ENCODE measurements around the gene USP16. TPM values are rescaled to one million over a fixed set of nuclear protein-coding genes. Genes with fewer than 3 reads are reported as not detected.

The USP16 gene
- total and polyA plus RNA-seq, 2 of the 13 experiments (the other 11 are each of a cell fraction or from before 2014, with no cell fraction given) = 16.5 to 46.9 TPM

GRCh38 chr21:29002442-29003144, 21.9 kb upstream of the USP16 start (continued):
- TF ChIP-seq MIXL1 (CRISPR knock-in tag; IDR thresholded peaks at IDR 0.05) (peak; percentile 62; the same call in 1 of the 2 replicates), SAP130 (CRISPR knock-in tag; IDR thresholded peaks at IDR 0.05; ENCODE audit: low read depth) (peak; percentile 96), HDAC1 (CRISPR knock-in tag; IDR thresholded peaks at IDR 0.05) (peak; percentile 85), KLF13 (CRISPR knock-in tag; IDR thresholded peaks at IDR 0.05) (no peak), TERF1 (CRISPR knock-in tag; IDR thresholded peaks at IDR 0.05) (no peak), MEF2D (CRISPR knock-in tag; IDR thresholded peaks at IDR 0.05) (peak; percentile 49; the same call in 1 of the 2 replicates), ZSCAN31 (CRISPR knock-in tag; IDR thresholded peaks at IDR 0.05; ENCODE audit: low read depth) (peak; percentile 86), MTF2 (CRISPR knock-in tag; IDR thresholded peaks at IDR 0.05; ENCODE audit: borderline replicate concordance) (no peak), GATAD1 (CRISPR knock-in tag; IDR thresholded peaks at IDR 0.05) (peak; percentile 94), NAIF1 (CRISPR knock-in tag; IDR thresholded peaks at IDR 0.05; ENCODE audit: borderline replicate concordance) (peak; percentile 33; the same call in 1 of the 2 replicates), GMEB2 (CRISPR knock-in tag; IDR thresholded peaks at IDR 0.05; ENCODE audit: low read depth) (no peak), ATF1 (CRISPR knock-in tag; IDR thresholded peaks at IDR 0.05) (peak; percentile 14; the same call in 1 of the 2 replicates), ARID5B (CRISPR knock-in tag; IDR thresholded peaks at IDR 0.05) (peak; percentile 64), ASH2L (IDR thresholded peaks at IDR 0.05; ENCODE audit: insufficient read length, low read depth, low read length) (peak; percentile 92), LCORL (IDR thresholded peaks at IDR 0.05) (no peak), LCORL (CRISPR knock-in tag; IDR thresholded peaks at IDR 0.05) (peak; percentile 77), YEATS4 (CRISPR knock-in tag; IDR thresholded peaks at IDR 0.05; ENCODE audit: borderline replicate concordance) (peak; percentile 91), ZHX1 (CRISPR knock-in tag; IDR thresholded peaks at IDR 0.05; ENCODE audit: low read depth) (peak; percentile 87), ZNF589 (CRISPR knock-in tag; conservative IDR thresholded peaks at IDR 0.05) (no peak)

Data from HepG2 (cell line).